RKO (cell line): ENCODE measurements around the gene DNAH9.

Experiments
- DNase-seq: peaks from one replicate; pipeline ENCODE4 v3.0.0-alpha.2; 2016; ENCODE audit warnings: low spot score

DNAH9 gene

DNA sequence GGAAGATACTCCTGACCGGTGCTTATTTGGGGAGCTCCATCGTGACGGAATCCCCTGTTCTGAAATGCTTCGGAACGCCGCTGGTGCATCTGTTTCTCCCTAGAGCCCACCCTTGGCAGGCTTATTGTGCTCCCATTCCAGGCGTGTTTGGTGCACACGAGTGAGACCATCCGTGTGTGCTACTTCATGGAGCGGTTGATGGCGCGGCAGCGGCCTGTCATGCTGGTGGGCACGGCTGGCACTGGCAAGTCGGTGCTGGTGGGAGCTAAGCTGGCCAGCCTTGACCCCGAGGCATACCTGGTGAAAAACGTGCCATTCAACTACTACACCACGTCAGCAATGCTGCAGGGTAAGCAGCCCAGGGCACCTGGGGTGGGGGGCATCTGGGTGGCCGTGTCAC is 170.7 kb downstream of the DNAH9 start:
- DNase-seq, result no peak

DNA sequence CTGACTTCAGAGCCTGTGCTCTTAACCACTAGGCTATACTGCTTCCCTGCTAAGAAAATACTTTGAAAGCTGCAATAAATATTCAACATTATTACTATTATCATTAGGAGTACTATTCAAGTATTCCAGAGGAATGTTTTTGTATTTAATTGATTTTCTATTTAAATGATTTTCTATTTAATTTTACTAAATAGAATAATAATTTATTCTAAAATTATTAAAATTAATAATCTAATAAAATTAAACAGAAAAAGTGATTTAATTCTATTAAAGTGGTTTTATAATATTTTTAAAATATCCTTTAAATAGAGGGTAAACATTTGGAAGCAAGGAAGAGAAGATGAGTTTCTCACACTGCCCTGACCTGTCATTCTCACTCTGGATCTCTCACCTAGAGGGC is 173.8 kb downstream of the DNAH9 start:
- DNase-seq, result no peak

DNA sequence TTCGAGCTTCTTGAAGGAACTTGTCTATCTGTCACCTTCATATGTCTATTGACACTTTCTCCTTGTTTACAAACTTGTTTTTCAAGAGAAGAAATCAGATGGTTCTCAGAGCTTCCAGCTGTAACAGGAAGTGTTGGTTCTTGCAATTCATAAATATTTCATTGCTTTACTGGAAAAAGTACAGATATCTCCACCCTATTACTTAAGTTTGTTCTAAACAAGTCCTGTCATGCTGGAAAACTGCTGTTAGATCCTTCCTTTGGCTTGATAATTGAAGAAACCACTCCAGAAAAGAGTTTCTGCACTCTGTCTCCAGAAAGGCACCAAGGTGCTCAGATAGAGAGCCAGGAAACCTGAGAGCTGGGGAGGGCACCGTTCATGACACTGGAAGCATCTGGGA is 181.6 kb downstream of the DNAH9 start:
- no peak for DNase-seq

DNA sequence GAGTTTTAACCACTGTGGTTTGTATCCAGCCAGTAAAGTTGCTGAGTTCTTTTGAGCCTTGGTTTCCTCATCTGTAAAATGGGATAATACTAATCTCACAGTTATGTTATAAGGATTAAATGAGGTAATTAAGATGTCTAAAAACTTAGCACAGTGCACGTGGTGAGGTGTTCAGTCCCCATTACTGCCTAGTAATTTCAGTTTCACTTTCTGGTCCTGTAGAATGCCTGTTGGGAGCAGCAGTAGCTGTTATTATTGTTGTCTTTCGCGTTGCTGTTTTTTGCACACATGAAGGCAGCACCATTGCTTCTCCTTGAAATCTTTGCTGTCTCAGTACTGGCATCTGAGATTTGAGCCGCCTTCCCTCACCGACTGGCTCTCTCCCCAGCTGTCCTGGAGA is 182.4 kb downstream of the DNAH9 start:
- DNase-seq, result no peak

DNA sequence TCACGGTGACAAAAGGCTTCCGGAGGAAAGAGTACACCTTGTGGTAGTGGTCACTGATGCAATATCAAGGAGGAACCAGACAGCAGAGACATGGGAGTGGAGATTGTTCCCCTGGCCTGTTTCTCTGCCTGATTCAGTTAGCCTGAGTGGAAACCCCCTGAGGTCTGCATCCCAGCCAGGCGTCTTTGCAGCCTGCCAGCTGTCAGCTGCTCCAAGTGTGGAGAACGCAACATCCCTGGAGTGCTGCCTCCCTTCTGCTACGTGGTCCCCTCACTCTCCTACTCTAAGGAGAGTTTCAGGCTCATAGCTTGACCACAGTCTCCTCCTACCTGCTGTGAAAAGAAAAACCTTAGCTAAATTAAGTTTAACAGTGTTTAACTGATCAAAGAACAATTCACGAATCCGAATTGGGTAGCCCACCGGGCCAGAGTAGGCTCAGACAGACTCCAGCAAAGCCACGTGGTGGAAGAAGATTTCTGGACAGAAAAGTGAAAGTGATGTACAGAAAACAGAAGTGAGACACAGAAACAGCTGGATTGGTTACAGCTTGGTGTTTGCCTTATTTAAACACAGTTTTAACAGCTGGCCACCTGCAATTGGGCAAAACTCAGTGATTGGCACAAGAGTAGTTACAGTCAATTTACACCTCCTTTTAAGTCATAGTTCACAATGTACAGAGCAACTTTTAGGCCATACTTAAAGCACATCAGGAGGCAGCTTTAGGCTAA is 188.6 kb downstream of the DNAH9 start:
- DNase-seq, result no peak

DNA sequence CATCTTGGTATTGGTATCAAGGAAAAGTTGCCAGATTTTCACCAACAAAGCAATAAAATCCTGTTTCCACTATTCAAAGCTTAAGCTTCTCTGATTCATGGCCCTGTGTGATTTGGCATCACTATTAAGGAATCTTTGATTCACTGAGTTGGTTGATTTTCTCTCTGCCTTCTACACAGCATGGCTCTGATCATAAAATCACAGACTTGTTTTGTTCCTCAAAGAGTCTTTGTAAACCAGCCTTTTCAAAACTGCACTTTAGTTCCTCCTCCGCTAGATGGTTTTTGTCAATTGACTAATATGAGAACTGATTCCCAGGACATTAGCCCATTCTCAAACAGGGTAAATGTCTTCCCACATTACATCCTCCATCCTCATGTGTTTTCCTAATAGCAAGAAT is 197.6 kb downstream of the DNAH9 start:
- no peak for DNase-seq

DNA sequence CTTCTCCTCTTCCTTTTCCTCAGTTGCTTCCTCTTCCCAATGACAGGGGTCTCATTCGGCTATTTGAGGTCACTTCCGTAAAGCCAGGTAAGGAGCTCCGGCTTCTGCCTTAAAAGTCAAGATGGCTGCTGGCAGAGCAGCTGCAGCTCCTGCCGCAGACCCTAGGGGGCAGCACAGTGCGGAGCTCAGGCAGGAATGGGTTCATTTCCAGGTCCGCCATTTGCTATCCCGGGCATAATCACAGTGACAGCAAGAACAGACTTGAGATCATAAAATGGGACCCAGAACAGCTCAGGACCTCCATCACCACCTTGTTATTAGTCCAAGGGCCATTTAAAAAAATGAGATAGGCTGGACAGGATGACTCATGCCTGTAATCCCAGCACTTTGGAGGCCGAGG is 199.5 kb downstream of the DNAH9 start:
- DNase-seq, result no peak

DNA sequence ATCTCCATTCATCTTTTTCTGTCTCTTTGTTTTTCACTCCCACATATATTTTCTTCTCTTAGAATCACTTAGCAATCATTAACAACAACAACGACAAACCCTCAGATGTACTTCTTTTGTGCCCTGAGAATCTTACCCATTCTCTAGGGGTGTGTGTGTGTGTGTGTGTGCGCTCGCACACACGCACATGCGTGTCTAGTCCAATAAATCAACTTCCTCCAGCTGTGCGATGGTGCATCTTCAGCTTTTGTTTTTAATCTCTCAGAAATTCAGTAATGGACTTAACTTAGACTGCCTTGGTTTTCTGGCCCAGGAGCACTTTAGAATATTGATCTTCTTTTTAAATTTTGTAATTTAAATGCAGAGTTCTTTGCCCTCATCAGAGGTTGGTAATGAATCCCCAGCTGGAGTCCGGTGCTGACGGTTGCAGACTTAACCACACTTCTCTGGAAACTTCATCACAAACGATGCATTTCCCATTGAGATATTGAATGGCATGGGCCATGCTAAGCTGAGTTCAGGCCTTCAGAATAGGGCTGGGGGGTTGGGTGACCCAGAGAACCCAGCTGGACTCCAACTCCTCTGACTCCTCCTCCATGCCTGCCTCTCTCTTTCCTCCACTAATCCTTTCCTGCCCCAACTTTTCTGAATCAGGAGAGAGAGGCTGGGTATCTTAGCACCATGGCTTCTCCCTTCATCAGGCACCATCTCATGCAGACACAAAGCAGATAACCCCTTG is 205.1 kb downstream of the DNAH9 start:
- DNase-seq, result no peak

DNA sequence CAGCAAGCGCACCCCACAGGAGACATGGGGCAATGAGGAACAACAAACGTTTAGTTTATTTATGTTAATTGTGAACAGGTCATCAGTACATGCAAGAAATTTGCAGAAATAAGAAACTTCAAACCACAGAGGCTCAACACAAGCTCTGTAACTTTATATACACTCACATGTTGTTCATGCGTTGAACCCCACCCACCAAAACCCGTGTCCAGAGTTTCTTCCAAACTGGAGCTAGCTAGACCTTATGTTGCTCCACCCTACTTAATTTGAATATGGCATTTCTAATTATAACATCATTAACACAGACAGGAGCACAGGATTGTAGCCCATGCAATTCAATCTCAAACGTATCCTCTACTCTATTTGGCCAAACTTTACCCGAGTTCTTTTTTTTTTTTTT is 206.9 kb downstream of the DNAH9 start:
- no peak for DNase-seq

DNA sequence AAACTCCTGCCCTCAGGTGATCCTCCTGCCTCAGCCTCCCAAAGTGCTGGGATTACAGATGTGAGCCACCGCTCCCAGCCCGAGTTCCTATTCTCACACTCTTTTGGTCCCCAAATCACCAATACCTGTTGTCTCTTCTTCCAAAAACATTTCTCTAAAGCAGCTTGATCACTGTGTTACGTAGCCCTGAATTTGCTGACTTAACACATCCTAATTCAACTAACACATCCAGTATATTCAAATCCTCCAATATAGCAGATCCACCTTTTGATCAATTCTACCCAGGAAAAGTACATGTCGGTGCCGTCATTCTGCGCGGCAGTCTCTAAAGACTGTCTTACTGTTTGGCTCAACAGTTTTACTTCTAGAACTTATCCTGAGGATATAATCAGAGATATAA is 207.7 kb downstream of the DNAH9 start:
- no peak for DNase-seq

DNA sequence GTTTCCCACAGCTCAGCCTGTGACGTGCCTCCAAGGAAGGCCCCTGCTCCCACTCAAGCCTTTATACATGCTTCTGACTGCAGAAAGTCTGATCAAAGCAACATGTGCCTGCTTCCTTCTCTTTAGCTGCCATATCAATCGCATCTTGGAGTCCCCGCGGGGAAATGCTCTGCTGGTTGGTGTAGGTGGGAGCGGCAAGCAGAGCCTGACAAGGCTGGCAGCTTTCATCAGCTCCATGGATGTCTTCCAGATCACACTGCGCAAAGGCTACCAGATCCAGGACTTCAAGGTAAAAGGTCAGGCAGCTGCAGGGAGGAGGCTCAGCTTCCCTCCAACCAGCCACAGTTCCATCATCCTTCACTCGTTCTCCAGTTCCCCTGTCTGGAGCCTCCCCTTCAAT is 209.3 kb downstream of the DNAH9 start:
- no peak for DNase-seq

DNA sequence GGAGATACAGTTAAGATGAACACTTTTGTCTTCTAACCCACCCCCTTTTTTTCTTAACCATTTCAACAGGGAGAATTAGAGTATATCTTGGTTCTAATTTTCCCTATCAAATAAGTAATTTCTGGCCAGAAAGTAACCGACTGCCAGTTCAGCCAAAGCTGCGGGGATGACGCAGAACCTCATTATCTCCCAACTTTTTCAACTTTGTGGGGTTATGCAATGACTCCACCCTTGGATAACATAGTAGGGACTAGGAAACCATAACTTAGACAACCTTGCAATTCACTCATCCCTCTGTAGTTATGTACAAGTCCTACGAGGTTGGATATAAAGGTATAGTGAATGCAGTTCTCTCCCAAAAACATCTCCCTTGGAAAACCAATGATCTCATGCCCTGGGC is 215.0 kb downstream of the DNAH9 start:
- DNase-seq, result no peak

DNA sequence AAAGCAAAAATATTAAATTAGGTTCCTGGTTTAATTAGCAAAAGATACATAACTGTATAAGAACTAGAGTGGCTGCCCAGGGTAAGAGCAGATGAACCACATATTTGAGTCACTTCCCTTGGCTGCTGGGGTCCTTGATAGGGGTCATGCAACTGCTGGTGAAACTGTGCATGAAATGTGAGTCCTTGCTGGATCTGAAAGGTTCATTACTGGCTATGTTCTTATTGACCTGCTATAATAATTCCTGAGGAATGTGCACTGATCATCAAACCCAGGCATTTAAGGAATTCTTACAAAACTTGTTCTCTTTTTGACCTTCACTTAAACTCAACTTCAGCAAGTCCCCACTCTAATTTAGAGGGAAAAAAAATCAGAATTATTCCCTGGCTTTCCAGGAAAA is 215.6 kb downstream of the DNAH9 start:
- DNase-seq, result no peak

DNA sequence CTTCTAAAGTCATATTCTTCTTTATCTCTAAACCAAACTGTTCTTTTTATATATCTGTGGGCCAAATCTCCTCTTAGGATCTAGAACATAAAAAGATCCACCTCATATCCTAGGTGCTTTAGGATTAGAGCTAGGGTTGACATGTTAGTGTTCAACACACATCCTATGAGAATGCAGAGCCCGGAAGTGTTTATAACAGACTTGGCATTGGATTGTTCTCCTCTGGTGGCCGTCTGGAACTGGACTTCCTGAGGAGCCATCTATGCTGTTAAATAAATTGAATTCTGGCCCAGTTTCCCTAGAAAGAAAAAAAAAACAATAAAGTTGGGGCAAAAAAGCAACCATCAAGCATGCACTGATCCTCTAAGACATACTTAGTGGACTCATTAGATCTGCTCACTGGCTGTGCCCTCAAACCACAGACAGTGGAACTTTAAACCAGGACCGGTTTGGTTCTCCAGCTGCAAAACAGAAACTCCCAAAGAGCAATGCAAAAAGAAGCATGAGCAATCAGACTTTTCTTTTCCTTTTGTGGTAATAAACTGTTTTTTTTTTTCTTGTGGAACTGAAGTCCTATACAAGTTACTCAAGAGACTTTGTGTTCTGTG is 216.5 kb downstream of the DNAH9 start:
- DNase-seq, result no peak

DNA sequence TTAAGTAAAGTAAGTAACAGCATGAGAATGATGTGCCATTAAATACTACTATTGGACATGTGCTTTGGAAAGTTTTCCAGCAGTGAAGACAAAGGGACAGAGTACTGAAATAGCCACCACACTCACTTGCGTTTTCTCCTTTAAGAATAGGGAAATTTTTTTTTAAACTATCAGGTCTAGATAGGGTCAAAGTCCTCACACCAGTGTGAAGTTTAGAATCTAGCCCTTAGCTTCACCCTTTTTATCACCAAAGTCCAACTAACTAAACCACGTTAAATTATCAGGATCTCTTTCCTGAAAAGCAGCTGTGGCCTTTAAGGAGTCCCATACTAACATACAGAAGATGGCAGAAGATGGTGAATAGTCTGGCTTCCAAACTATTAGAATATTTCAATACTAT is 218.1 kb downstream of the DNAH9 start:
- no peak for DNase-seq

DNA sequence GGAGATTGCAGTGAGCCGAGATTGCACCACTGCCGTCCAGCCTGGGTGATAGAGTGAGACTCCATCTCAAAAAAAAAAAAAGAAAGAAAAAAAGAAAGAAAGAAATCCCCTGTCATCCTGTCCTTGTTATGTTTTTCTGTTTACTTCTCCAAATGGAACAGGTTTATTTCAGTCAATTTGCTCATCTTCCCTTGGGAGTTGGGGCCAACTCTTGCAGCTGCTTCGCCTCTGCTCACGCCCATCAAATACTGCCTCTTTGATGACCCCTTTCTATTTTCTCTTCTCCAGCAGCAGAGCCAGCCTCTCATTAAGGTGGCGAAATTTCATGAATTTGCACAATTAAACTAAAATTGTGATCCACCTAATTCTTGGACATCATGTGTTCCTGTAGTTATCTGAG is 225.6 kb downstream of the DNAH9 start:
- DNase-seq, result no peak

DNA sequence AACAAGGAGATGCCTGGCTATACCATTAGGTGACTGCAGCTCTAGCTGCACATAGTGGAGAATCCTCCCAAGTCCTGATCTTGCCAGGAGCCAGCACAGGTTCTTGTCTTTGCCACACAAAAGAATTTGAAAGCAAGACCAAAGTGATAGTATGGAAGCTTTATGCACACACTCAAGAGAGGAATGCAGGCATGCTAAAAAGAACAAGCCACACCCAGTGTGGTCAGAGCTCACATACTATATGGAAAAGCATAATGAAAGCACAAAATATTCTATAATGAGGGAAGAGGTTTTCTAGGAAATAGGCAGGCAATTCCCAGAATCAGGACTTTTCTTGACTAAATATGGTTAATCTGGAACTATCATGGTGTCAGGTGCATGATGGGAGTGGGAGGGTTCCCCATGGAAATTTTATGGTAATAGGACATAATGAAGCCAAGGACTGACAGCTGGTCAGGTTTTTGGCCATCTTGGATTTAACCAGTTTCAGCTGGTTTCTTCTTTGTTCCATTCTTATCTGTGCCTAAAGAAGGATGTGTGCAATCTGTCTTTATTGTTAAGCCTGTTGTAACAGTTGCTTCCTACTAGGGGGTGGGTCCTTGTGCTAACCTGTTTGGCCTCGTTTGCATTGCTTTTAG is 227.4 kb downstream of the DNAH9 start:
- DNase-seq, result no peak

DNA sequence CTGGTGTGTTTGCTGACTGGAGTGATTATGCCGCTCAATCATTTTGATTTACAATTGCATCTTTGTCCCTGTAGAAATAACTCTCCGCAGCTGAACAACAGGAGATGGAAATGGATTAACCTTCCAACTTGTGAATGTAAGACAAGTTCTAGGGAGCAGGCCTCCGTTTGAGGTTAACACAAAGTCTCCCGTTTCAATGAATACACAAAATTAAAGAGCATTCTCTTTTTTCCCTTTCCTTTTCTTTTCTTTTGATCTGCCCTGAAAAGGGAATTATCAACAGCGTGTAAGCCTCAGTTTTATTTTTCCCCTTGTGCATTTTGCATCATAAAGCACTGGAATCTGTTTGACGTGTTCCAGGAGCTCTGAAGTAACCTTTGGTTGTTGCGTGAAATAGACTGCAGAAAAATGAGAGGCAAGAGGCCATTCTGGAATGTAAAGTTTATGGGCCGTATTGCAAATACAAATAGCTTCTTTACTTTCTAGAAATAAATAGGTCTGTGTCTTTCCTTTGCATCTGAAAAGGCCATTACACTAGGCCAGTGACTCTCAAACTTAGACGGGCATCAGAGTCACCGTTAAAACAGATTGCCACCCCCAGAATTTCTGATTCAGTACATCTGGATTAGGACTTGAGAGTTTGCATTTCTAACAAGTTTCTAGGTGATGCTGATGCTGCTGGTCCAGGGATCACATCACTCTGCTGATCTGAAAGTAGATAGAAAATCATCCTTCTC is 234.3 kb downstream of the DNAH9 start:
- no peak for DNase-seq

DNA sequence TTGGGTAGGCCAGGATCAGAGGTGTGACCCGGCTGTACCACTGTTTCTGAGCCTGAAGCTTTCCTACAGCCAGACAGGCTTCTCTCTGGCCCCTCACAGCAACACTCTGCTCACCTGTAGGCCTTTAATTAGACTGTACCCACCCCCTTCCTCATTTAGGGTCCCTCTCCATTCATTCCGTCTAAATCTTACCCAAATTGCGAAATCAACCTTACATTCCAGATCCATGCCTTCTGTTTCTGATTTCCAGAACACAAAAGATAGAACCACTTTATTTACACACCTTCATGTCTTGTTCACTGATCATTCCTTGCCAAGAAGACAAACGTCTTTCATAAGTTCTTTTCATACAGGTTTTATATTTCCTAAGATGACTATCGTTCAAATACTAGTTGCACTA is 238.2 kb downstream of the DNAH9 start:
- no peak for DNase-seq

DNA sequence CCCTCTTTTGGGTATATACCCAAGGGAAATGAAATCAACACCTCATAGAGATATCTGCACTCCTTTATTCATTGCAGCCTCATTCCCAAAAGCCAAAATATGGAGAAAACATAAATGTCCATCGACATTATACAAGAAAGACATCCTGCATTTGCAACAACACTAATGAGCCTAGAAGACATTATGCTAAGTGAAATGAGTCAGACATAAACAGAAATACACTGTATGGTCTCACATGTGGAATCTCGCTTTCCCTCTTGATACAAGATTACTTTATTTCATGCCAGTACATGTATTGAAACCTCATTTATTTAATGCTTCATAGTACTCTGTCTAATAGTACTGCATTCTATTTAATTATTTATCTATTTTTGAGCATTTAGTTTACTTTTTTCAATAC is 241.8 kb downstream of the DNAH9 start:
- DNase-seq, result no peak

DNA sequence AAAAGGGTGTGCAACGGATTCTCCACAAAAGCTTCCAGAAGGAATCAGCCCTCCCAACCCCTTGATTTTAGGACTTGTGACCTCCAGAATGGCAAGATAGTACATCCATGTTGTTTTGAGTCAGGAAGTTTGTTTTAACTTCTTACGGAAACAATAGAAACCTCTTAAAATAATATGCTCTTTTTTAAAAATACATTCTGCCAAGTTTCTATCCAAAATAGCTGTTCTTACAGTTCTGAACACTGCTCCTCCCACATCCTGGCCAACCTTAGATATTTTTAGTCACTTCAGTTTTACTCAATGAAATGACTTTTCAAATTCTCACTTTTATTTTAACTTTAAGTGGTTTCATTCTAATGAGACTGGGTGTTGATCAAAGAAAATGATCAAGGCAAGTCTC is 242.6 kb downstream of the DNAH9 start:
- DNase-seq, result no peak

DNA sequence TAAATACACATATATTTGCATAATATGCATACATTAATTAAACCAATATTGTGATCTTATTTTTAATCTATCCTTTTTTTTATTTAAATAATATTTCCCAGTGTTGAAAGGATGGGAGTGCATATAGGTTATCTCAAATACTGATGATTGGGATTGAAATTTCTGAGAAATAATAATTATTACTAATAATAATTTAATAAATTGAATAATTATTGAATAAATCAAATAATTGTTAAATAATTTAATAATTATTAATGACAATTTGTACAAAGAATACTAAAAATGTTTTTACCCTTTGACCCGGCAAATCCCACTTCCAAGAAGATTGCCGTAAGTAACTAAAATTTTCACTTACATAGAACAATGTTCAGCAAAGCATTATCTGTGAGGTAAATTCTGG is 250.1 kb downstream of the DNAH9 start:
- DNase-seq, result no peak
